ENCODE data around the gene MOB1A.
"Not testable (repeated sequence)": the region's sequence is repeated elsewhere in the genome, so short reads cannot be mapped to it uniquely, and the experiment has no call there.

MOB1A gene

GRCh38 chr2:74215771-74216170 is 37.1 kb upstream of the MOB1A start:
- H3K4me3 ChIP-seq (ENCODE audit: low read length); H3K27ac ChIP-seq (ENCODE audit: low read length); H3K4me1 ChIP-seq (ENCODE audit: insufficient read depth, low read length); H3K9ac ChIP-seq (ENCODE audit: low read depth, low read length); H3K27me3 ChIP-seq (ENCODE audit: insufficient read depth, low read length); H3K9me3 ChIP-seq (ENCODE audit: insufficient read depth, low read depth, low read length): not testable (repeated sequence)
- peaks cover 93% of the 10 kb centered on the region for H3K36me3 ChIP-seq (ENCODE audit: insufficient read depth, low read depth, low read length)

DNA sequence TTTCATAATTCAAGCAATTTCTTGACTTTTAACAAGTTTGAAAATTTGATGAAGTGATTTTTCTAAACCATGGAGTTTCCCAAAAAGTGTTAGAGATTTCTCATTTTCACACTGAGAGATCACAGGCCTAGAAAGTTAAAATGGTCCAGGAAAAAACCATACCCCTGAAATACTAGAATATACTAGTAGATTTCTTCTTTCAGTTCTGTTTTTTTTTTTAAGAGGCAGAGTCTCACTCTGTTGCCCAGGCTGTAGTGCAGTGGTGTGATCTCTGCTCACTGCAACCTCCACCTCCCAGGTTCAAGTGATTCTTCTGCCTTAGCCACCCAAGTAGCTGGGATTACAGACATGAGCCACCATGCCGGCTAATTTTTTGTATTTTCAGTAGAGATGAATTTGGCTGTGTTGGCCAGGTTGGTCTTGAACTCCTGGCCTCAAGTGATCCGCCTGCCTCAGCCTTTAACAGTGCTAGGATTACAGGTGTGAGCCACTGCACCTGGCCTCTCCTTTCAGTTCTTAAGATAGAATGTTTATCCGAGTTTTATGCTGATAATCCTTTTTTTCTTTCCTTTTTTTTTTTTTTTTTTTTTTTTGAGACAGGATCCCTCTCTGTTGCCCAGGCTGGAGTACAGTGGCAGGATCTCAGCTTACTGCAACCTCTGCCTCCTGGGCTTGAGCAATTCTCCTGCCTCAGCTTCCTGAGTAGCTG is 34.2 kb upstream of the MOB1A start:
- Histone ChIP-seq H3K4me3 (ENCODE audit: low read length) (no peak overlapping the region), H3K4me1 (ENCODE audit: insufficient read depth, low read length) (no peaks in the 10 kb centered on the region), H3K27ac (ENCODE audit: low read length) (no peak overlapping the region), H3K36me3 (ENCODE audit: insufficient read depth, low read depth, low read length) (peaks cover 100% of the 10 kb centered on the region), H3K9ac (ENCODE audit: low read depth, low read length) (no peak overlapping the region), H3K27me3 (ENCODE audit: insufficient read depth, low read length) (no peaks in the 10 kb centered on the region), H3K9me3 (ENCODE audit: insufficient read depth, low read depth, low read length) (no peaks in the 10 kb centered on the region)

DNA sequence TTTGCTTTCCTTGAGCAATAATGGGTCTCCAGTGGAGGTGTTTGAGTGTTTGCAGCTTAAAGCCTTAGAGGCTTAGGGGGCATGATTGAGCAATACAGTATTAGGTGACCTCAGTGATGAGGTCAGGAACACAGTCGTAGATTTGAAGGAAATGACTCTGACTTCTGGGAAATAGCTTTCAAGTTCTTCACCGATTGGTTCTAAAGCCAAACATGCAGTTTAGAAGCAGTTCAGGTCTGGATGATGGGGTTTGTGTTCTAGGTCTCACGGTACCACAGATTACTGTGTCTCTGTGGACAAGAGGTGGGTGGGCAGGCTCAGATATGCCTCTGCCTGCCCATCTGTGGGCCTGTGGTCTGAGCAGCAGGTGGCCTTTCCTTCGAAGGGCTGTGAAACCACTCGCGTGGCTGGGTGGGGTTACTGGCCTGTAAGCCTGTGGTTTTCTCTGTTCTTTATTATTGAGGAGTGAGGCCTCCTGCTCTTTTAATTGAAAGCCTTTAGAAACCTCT is 27.6 kb upstream of the MOB1A start:
- H3K27me3 ChIP-seq (ENCODE audit: insufficient read depth, low read length) = no peaks in the 10 kb centered on the region
- H3K36me3 ChIP-seq (ENCODE audit: insufficient read depth, low read depth, low read length) = peaks cover 94% of the 10 kb centered on the region
- H3K9me3 ChIP-seq (ENCODE audit: insufficient read depth, low read depth, low read length) = no peaks in the 10 kb centered on the region
- peaks cover 21% of the 10 kb centered on the region for H3K4me1 ChIP-seq (ENCODE audit: insufficient read depth, low read length)
- H3K4me3 ChIP-seq (ENCODE audit: low read length) = no peak overlapping the region; the same call in 1 of the 2 replicates
- H3K9ac ChIP-seq (ENCODE audit: low read depth, low read length) = no peak overlapping the region
- H3K27ac ChIP-seq (ENCODE audit: low read length) = peak overlapping the region; percentile 37

DNA sequence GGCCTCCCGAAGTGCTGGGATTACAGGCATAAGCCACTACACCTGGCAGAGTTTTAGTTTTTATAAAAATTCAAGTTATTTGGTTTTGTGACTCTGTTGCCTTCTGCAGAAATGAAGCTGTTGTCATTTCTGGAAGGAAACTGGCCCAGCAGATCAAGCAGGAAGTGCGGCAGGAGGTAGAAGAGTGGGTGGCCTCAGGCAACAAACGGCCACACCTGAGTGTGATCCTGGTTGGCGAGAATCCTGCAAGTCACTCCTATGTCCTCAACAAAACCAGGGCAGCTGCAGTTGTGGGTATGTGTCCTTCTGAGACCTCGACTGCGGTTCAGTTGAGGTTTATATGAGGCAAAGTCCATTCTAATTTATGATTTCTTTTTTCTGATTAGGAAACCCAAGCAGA is 26.9 kb upstream of the MOB1A start:
- H3K9ac ChIP-seq (ENCODE audit: low read depth, low read length) = no peak overlapping the region
- H3K27ac ChIP-seq (ENCODE audit: low read length) = peak overlapping the region; percentile 37
- peaks cover 24% of the 10 kb centered on the region for H3K4me1 ChIP-seq (ENCODE audit: insufficient read depth, low read length)

DNA sequence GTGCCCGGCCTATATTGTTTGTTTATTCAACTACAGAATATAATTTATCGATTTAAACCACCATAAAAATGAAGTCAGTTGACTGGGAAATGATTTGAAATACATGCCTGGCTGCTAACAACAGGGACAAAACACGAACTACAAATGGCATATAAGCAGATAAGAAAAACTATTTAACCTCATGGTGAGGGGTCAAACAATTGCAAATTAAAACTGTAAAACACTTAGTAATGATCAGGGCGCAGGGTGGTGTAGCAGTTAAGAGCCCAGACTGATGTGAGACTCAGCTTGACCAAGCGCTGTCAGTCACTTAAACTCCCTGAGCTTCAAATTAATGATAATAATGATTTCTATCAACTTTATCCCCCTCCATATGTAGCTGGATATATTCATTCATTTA is 26.4 kb upstream of the MOB1A start:
- Histone ChIP-seq H3K27ac (ENCODE audit: low read length) (no peak overlapping the region), H3K4me1 (ENCODE audit: insufficient read depth, low read length) (peaks cover 24% of the 10 kb centered on the region), H3K9me3 (ENCODE audit: insufficient read depth, low read depth, low read length) (no peaks in the 10 kb centered on the region), H3K4me3 (ENCODE audit: low read length) (peak overlapping the region; percentile 2; the same call in 1 of the 2 replicates), H3K36me3 (ENCODE audit: insufficient read depth, low read depth, low read length) (peaks cover 84% of the 10 kb centered on the region), H3K9ac (ENCODE audit: low read depth, low read length) (no peak overlapping the region; the same call in 1 of the 2 replicates), H3K27me3 (ENCODE audit: insufficient read depth, low read length) (no peaks in the 10 kb centered on the region)

More for the DNA sequence above, 26.9 kb upstream of the MOB1A start:
- peaks cover 89% of the 10 kb centered on the region for H3K36me3 ChIP-seq (ENCODE audit: insufficient read depth, low read depth, low read length)
- H3K27me3 ChIP-seq (ENCODE audit: insufficient read depth, low read length) = no peaks in the 10 kb centered on the region
- H3K9me3 ChIP-seq (ENCODE audit: insufficient read depth, low read depth, low read length) = no peaks in the 10 kb centered on the region
- H3K4me3 ChIP-seq (ENCODE audit: low read length) = no peak overlapping the region

GRCh38 chr2:74204436-74204835 is 25.8 kb upstream of the MOB1A start:
- no peaks in the 10 kb centered on the region for H3K9me3 ChIP-seq (ENCODE audit: insufficient read depth, low read depth, low read length)
- H3K27me3 ChIP-seq (ENCODE audit: insufficient read depth, low read length) = no peaks in the 10 kb centered on the region
- H3K36me3 ChIP-seq (ENCODE audit: insufficient read depth, low read depth, low read length) = peaks cover 77% of the 10 kb centered on the region
- H3K27ac ChIP-seq (ENCODE audit: low read length) = no peak overlapping the region
- H3K4me3 ChIP-seq (ENCODE audit: low read length) = peak overlapping the region; percentile 2; the same call in 1 of the 2 replicates
- peak overlapping the region; percentile 47; the same call in 1 of the 2 replicates for H3K9ac ChIP-seq (ENCODE audit: low read depth, low read length)
- H3K4me1 ChIP-seq (ENCODE audit: insufficient read depth, low read length) = peaks cover 24% of the 10 kb centered on the region

- peaks cover 24% of the 10 kb centered on the region for H3K4me1 ChIP-seq (ENCODE audit: insufficient read depth, low read length)
- no peaks in the 10 kb centered on the region for H3K9me3 ChIP-seq (ENCODE audit: insufficient read depth, low read depth, low read length)
- H3K4me3 ChIP-seq (ENCODE audit: low read length) = peak overlapping the region; percentile 97
- no peaks in the 10 kb centered on the region for H3K27me3 ChIP-seq (ENCODE audit: insufficient read depth, low read length)
- no peak overlapping the region for H3K27ac ChIP-seq (ENCODE audit: low read length)
- H3K9ac ChIP-seq (ENCODE audit: low read depth, low read length) = peak overlapping the region; percentile 98; the same call in 1 of the 2 replicates
- peaks cover 49% of the 10 kb centered on the region for H3K36me3 ChIP-seq (ENCODE audit: insufficient read depth, low read depth, low read length)
These were observed 22.9 kb upstream of the MOB1A start for GRCh38 chr2:74201596-74201995.

GRCh38 chr2:74201196-74201595 is 22.5 kb upstream of the MOB1A start:
- peak overlapping the region; percentile 97 for H3K4me3 ChIP-seq (ENCODE audit: low read length)
- peaks cover 22% of the 10 kb centered on the region for H3K4me1 ChIP-seq (ENCODE audit: insufficient read depth, low read length)
- no peaks in the 10 kb centered on the region for H3K27me3 ChIP-seq (ENCODE audit: insufficient read depth, low read length)
- H3K9me3 ChIP-seq (ENCODE audit: insufficient read depth, low read depth, low read length) = no peaks in the 10 kb centered on the region
- H3K9ac ChIP-seq (ENCODE audit: low read depth, low read length) = peak overlapping the region; percentile 98; the same call in 1 of the 2 replicates
- peaks cover 45% of the 10 kb centered on the region for H3K36me3 ChIP-seq (ENCODE audit: insufficient read depth, low read depth, low read length)
- H3K27ac ChIP-seq (ENCODE audit: low read length) = no peak overlapping the region

- Histone ChIP-seq H3K9ac (ENCODE audit: low read depth, low read length) (peak overlapping the region; percentile 98), H3K36me3 (ENCODE audit: insufficient read depth, low read depth, low read length) (peaks cover 32% of the 10 kb centered on the region), H3K4me3 (ENCODE audit: low read length) (peak overlapping the region; percentile 97), H3K4me1 (ENCODE audit: insufficient read depth, low read length) (peaks cover 16% of the 10 kb centered on the region), H3K9me3 (ENCODE audit: insufficient read depth, low read depth, low read length) (no peaks in the 10 kb centered on the region), H3K27me3 (ENCODE audit: insufficient read depth, low read length) (no peaks in the 10 kb centered on the region), H3K27ac (ENCODE audit: low read length) (no peak overlapping the region)
These were observed 21.2 kb upstream of the MOB1A start for GRCh38 chr2:74199871-74200305.

DNA sequence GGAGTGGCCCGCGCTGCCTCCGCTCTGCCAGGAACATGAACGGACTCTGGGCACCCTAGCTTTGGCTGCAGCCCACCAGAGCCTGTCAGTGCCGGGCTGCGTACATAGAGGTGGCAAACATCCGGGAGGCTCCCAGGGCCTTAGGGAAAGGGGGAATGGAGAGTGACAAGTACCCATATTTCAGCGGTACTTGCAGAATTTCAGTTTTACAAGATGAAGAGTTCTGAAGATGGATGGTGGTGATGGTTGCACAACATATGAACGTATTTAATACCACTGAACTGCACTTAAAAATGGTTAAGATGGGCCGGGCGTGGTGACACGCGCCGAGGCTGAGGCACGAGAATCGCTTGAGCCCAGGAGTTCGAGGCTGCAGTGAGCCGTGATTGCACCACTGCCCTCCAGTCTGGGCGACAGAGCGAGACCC is 20.6 kb upstream of the MOB1A start:
- Histone ChIP-seq H3K9ac (ENCODE audit: low read depth, low read length) (peak overlapping the region; percentile 98), H3K27ac (ENCODE audit: low read length) (peak overlapping the region; percentile 89), H3K4me3 (ENCODE audit: low read length) (peak overlapping the region; percentile 97), H3K27me3 (ENCODE audit: insufficient read depth, low read length) (no peaks in the 10 kb centered on the region), H3K9me3 (ENCODE audit: insufficient read depth, low read depth, low read length) (no peaks in the 10 kb centered on the region), H3K36me3 (ENCODE audit: insufficient read depth, low read depth, low read length) (peaks cover 26% of the 10 kb centered on the region), H3K4me1 (ENCODE audit: insufficient read depth, low read length) (peaks cover 10% of the 10 kb centered on the region)

- Histone ChIP-seq H3K27ac (ENCODE audit: low read length) (peak within 1 kb of the TSS; percentile 96), H3K36me3 (ENCODE audit: insufficient read depth, low read depth, low read length) (peaks cover 20% of the 10 kb centered on the region)
These were observed 20.0 kb upstream of the MOB1A start, which contains the start of gene MTHFD2 for GRCh38 chr2:74198461-74199274. MTHFD2 (plus strand) TSS chr2:74198615; CDS start chr2:74198642, 27 bp downstream.

More at GRCh38 chr2:74198461-74199274, 20.0 kb upstream of the MOB1A start, which contains the start of gene MTHFD2:
- H3K4me1 ChIP-seq (ENCODE audit: insufficient read depth, low read length) = peaks cover 9% of the 10 kb centered on the region
- no peaks in the 10 kb centered on the region for H3K27me3 ChIP-seq (ENCODE audit: insufficient read depth, low read length)
- H3K4me3 ChIP-seq (ENCODE audit: low read length) = peak within 1 kb of the TSS; percentile 97
- peak within 1 kb of the TSS; percentile 98 for H3K9ac ChIP-seq (ENCODE audit: low read depth, low read length)
- no peaks in the 10 kb centered on the region for H3K9me3 ChIP-seq (ENCODE audit: insufficient read depth, low read depth, low read length)
